ENCODE results near the gene KCNH5.

- TF ChIP-seq SP1 (IDR thresholded peaks at IDR 0.05) = no peak
- TF ChIP-seq FOXA1 (IDR thresholded peaks at IDR 0.05) = no peak
- TF ChIP-seq SUZ12 (IDR thresholded peaks at IDR 0.05) = no peak
- TF ChIP-seq PKNOX1 (IDR thresholded peaks at IDR 0.05) = no peak
- TF ChIP-seq BHLHE40 (IDR thresholded peaks at IDR 0.05; ENCODE audit: borderline replicate concordance) = no peak
These were observed 267.7 kb downstream of the KCNH5 start for GRCh38 chr14:62777510-62777909.

All from HEK293T (cell line).